ENCODE results near the gene PKD1.
"Not testable (repeated sequence)": the region's sequence is repeated elsewhere in the genome, so short reads cannot be mapped to it uniquely, and the experiment has no call there.

Gene PKD1

DNA sequence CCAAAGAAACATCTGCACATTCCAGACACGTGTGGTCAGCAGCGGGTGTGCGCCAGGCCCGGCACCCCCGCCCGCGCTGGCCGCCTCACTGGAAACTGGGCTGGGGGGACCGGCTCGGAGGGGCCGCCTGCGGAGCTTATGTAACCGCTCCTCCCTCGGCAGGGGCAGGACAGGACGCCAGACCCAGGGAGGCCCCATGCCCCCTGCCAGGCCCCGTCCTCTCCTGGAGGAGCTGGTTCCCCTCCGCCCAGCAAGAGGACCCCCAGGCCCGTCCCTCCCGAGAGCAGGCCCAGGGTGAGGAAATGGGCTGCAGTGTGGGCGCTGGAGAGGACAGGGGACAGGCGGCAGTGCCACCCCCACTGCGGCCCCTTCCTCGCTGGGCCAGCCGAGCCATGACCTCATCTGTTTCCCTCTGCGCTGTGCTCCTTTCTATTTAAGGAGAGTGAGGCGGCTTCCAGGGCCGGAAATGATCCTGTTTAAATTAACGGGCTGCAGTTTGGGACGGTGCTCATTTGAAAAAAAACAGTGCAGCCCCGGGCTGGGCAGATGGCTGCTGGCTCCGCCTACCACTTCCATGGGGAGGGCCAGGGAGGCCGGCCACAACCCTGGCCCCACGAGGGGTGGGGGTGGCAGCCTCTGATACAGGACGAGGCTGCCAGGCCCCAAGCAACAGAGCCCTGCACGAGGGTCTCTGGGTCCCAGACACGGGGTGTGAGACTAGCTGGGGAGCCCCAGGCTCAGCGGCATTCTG lies 10.8 kb downstream of the PKD1 start:
- TF ChIP-seq FOXM1 (IDR thresholded peaks at IDR 0.05; ENCODE audit: borderline replicate concordance) (peak; percentile 91), HDGF (IDR thresholded peaks at IDR 0.05; ENCODE audit: borderline replicate concordance) (peak; percentile 88; the same call in 1 of the 2 replicates)
- POLR2A ChIA-PET, result interaction anchor here (1.3 to 2.7 kb wide), 2 partner anchors 26 to 30 kb away, joined by 4 to 10 read pairs; partner anchors contain the start of gene TRAF7
- DNase-seq (ENCODE audit: extremely low spot score); CTCF ChIA-PET: not testable (repeated sequence)

DNA sequence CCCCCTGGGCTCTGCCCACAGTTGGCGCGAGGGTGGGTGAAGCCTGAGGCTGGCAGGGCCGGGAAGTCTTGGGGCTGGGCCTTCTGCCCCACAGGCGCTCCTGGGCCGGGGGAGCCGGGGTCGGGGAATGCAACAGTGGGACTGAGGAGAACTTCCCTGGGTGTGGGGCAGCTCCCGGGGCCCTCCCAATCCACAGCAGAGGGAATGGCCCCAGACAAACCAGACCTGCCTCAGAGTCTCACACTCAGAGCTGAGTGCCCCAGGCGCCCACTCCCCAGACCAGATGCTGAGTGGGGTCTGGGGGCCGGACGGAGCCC lies 11.4 kb downstream of the PKD1 start:
- DNase-seq (ENCODE audit: extremely low spot score); CTCF ChIA-PET: not testable (repeated sequence)
- POLR2A ChIA-PET, result interaction anchor here (1.3 to 2.7 kb wide), 2 partner anchors 27 to 31 kb away, joined by 4 to 10 read pairs; partner anchors contain the start of gene TRAF7

DNA sequence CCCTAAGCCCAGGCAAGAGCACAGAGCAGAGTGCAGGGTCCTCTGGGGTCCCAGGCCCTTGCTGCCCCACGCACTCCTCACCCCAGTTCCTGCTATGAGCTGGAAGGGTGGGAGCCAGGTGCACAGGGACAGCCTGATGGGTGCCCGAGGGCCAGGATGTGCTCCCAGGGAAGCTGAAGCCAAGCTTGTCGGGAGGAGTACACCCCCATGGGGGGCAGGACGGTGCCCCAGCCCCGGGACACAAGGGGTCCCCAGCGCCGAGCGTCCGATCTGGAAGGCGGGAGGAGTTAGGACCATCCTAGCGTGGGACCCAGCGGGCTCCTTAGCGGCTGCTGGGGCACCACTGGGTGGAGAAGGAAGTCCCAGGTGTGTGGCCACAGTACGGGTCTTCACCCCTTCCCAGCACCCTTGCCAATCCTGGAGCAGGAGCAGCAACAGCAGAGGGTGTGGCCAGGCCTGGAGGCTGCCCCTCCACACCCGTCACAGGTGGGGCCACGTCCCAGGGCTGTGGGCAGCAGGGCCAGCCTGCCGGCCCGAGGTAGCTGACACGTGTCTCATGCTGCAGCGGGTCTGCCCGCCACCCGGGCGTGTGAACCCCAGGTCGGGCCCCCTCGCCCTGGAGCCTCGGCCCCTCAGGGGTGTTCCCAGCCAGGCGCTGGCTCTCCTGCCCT lies 11.9 kb downstream of the PKD1 start:
- DNase-seq (ENCODE audit: extremely low spot score); CTCF ChIA-PET: not testable (repeated sequence)
- POLR2A ChIA-PET, result interaction anchor here (1.3 to 2.7 kb wide), 2 partner anchors 27 to 31 kb away, joined by 4 to 10 read pairs; partner anchors contain the start of gene TRAF7

GRCh38 chr16:2122934-2123683 lies 12.6 kb downstream of the PKD1 start:
- POLR2A ChIA-PET, result interaction anchor here (2.7 kb wide), 1 partner anchor 32 kb away, joined by 10 read pairs; the partner anchor contains the start of gene TRAF7
- CTCF ChIA-PET; DNase-seq (ENCODE audit: extremely low spot score): not testable (repeated sequence)

DNA sequence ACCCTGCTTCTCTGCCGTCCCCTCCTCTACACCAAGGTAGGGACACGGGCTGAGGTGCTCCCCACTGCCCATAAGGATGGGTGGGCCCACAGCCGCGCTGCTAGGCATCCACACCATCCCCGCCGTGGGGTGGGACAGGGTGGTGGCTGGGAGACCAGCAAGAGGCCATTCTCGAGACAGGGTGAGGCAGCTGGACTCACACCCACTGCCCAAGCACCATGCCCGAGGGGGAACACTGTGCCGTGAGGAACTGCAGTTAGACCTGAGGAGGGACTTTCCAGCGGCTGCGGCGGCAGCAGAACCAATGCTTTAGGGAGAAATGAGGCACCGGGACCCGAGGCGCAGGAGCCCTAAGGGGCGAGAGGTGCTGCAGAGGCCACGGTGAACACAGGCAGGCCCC lies 13.3 kb downstream of the PKD1 start:
- TF ChIP-seq TARDBP (IDR thresholded peaks at IDR 0.05) (no peak), FOXM1 (IDR thresholded peaks at IDR 0.05; ENCODE audit: borderline replicate concordance) (no peak), ELF4 (IDR thresholded peaks at IDR 0.05) (no peak), L3MBTL2 (conservative IDR thresholded peaks at IDR 0.05) (no peak)
- ChIA-PET POLR2A (interaction anchor here (1.0 to 2.7 kb wide), 2 partner anchors 33 kb away, joined by 3 to 10 read pairs; partner anchors contain the start of gene TRAF7), CTCF (interaction anchor here (2.1 kb wide), 1 partner anchor 18 kb away, joined by 17 read pairs; no protein-coding TSS in a partner anchor)
- DNase-seq (ENCODE audit: extremely low spot score), result no peak

DNA sequence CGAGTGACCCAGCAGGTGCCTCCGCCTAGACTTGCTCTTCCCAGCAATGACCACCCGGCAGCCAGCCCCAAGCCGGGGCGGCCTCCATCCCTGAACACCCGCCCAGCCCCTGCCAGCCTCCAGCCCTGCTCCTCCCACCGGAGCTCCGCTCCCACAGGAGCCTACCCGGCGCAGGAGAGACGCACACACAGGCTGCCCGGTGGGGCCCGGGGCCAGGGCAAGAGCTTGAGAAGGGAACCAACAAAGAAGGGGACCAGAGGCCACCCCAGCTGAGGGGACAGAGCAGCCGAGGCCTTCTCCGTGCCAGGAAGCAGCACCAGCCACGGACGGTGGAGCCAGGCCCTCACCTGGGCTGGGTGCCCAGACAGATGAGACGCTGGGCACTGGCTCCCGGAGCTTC lies 13.8 kb downstream of the PKD1 start:
- DNase-seq (ENCODE audit: extremely low spot score), result no peak
- POLR2A ChIA-PET, result interaction anchor here (0.7 to 1.0 kb wide), 4 partner anchors 14 to 157 kb away, joined by 3 read pairs; partner anchors contain the start of genes PKD1, RPS2 and TRAF7
- CTCF ChIA-PET, result interaction anchor here (0.8 to 2.1 kb wide), 6 partner anchors 14 to 105 kb away, joined by 3 to 17 read pairs (median 8); partner anchors contain the start of gene PKD1
- TF ChIP-seq NFRKB (IDR thresholded peaks at IDR 0.05), result no peak
- no peak for TF ChIP-seq PKNOX1 (IDR thresholded peaks at IDR 0.05)
- TF ChIP-seq LEF1 (IDR thresholded peaks at IDR 0.05; ENCODE audit: borderline replicate concordance), result no peak
- no peak for TF ChIP-seq FOXA1 (IDR thresholded peaks at IDR 0.05)
- TF ChIP-seq ARNT (IDR thresholded peaks at IDR 0.05), result no peak

DNA sequence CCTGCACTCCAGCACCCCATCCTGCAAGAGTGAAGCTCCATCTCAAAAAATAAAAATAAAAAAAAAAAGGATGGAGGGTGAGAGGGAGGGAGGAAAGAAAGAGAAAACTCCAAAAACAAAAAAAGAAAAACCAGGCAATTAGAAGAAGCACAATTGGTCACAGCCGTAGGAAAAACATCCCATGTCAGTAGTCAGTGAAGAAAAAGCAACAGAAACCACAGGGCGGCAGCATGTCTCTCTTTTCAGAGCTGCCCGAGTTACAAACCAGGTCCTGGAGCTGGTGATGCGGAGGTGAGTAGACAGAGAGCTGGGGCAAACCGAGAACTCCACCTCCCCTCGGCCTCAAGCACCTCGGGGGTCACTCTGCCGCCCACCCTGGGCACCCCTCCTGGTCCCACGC lies 14.4 kb downstream of the PKD1 start:
- peak; percentile 28 for DNase-seq (ENCODE audit: extremely low spot score)
- ChIA-PET CTCF (interaction anchor here (0.6 to 2.1 kb wide), 7 partner anchors 14 to 128 kb away, joined by 3 to 17 read pairs (median 7); partner anchors contain the start of gene PKD1), POLR2A (interaction anchor here (0.7 to 1.0 kb wide), 4 partner anchors 14 to 157 kb away, joined by 3 read pairs; partner anchors contain the start of genes PKD1, RPS2 and TRAF7)

DNA sequence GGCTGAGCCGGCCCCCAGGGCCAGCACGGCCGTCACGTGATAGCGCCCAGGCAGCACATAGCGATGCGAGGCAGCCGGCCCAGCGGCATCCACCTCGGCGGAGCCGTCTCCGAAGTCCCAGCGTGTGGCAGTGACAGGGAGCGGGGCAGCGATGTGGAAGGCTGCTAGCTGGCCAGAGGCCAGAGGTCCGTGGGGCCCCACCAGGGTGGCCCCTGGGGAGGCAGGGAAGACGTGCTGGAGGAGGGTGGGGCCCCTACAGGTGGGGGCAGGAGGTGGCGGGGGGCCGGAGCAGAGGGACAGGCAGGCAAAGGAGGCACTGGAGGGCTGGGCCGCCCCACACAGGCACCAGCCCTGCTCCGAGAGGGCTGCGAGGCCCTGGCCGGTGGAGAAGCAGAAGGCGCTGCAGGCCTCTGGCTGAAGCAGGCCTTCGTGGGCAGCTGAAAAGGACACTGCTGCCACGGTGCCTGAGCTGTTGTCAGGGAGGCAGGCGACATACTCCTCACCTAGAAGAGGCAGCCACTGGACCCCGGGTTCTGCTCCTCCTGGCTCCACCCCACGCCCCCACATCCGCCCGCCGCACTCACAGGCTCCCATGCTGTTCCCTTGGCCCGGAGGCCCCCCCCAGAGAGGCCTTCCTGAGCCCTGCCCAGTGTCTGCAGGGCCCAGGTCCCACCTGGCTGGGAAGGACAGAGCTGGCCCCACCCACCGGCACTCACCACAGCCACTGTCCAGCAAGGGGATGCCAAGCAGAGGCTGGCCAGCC lies 17.6 kb downstream of the PKD1 start:
- POLR2A ChIA-PET; DNase-seq (ENCODE audit: extremely low spot score); CTCF ChIA-PET: not testable (repeated sequence)

GRCh38 chr16:2117341-2117740 lies 18.4 kb downstream of the PKD1 start:
- DNase-seq (ENCODE audit: extremely low spot score), result not testable (repeated sequence)

GRCh38 chr16:2116428-2116827 lies 19.3 kb downstream of the PKD1 start:
- DNase-seq (ENCODE audit: extremely low spot score); POLR2A ChIA-PET; CTCF ChIA-PET: not testable (repeated sequence)

More at GRCh38 chr16:2117341-2117740, 18.4 kb downstream of the PKD1 start:
- CTCF ChIA-PET, POLR2A ChIA-PET: not testable (repeated sequence)
